Neuronal stem cell (in vitro differentiated cells): ENCODE measurements around the gene TMEM116.
"Not testable (repeated sequence)": the region's sequence is repeated elsewhere in the genome, so short reads cannot be mapped to it uniquely, and the experiment has no call there.

Experiments
- DNase-seq: peaks from one replicate; pipeline ENCODE4 v3.0.0-alpha.2; 2013; ENCODE audit warnings: low spot score
- H2AFZ ChIP-seq: one replicate; pipeline ENCODE4 v1.6.1; 2013; ENCODE audit warnings: mild to moderate bottlenecking, low read length, inconsistent platforms
- H2AK5ac ChIP-seq: 2 replicates; pipeline ENCODE4 v1.6.1; 2013; ENCODE audit warnings: low read depth, mild to moderate bottlenecking, inconsistent platforms, low read length, moderate library complexity, mixed read lengths
- H2BK120ac ChIP-seq: 2 replicates; pipeline ENCODE4 v1.6.1; 2013; ENCODE audit warnings: low read depth, mild to moderate bottlenecking, inconsistent platforms, low read length, moderate library complexity, mixed read lengths
- H2BK12ac ChIP-seq: one replicate; pipeline ENCODE4 v1.6.1; 2013; ENCODE audit warnings: low read length, inconsistent platforms
- H2BK15ac ChIP-seq: 2 replicates; pipeline ENCODE4 v1.6.1; 2013; ENCODE audit warnings: mild to moderate bottlenecking, low read length, inconsistent platforms, mixed read lengths
- H2BK5ac ChIP-seq: one replicate; pipeline ENCODE4 v1.6.1; 2013; ENCODE audit warnings: inconsistent platforms, mild to moderate bottlenecking, low read length, moderate library complexity
- H3K14ac ChIP-seq: one replicate; pipeline ENCODE4 v1.6.1; 2013; ENCODE audit warnings: low read length, inconsistent platforms
- H3K18ac ChIP-seq: 2 replicates; pipeline ENCODE4 v1.6.1; 2013; ENCODE audit warnings: low read length, inconsistent platforms
- H3K23ac ChIP-seq: 2 replicates; pipeline ENCODE4 v1.6.1; 2013; ENCODE audit warnings: low read depth, mild to moderate bottlenecking, mixed read lengths, low read length, inconsistent platforms; ENCODE audit not compliant: poor library complexity
- H3K27ac ChIP-seq: replicated peaks from 3 replicates; pipeline ENCODE4 v1.5.1; 2013; ENCODE audit warnings: low read length, inconsistent platforms
- H3K27me3 ChIP-seq, 3 experiments: 2 replicates each; pipeline ENCODE4 v1.6.1; 2013; ENCODE audit warnings: low read length in 3 of 3, mild to moderate bottlenecking in 2 of 3, inconsistent platforms in 1 of 3, low read depth in 1 of 3, mixed read lengths in 1 of 3, moderate library complexity in 1 of 3; ENCODE audit not compliant: control insufficient read depth in 3 of 3, insufficient read depth in 3 of 3
- H3K36me3 ChIP-seq, 2 donors: replicated peaks in 1 of 2; 2 replicates each; pipeline ENCODE4 v1.6.1; 2013; ENCODE audit warnings: low read length in 2 of 2; ENCODE audit not compliant: control insufficient read depth in 2 of 2, insufficient read depth in 2 of 2
- H3K4ac ChIP-seq: 2 replicates; pipeline ENCODE4 v1.6.1; 2013; ENCODE audit warnings: inconsistent platforms, mild to moderate bottlenecking, low read length, moderate library complexity
- H3K4me1 ChIP-seq, 2 donors: 1 replicate in 1 of 2; 2 replicates in 1 of 2; pipeline ENCODE4 v1.6.1; 2013; ENCODE audit warnings: low read length in 2 of 2, low read depth in 1 of 2; ENCODE audit not compliant: control insufficient read depth in 2 of 2, insufficient read depth in 1 of 2
- H3K4me2 ChIP-seq: one replicate; pipeline ENCODE4 v1.6.1; 2013; ENCODE audit warnings: mild to moderate bottlenecking, low read length, inconsistent platforms; ENCODE audit not compliant: insufficient read depth, poor library complexity, severe bottlenecking
- H3K4me3 ChIP-seq, 2 donors: 2 replicates each; pipeline ENCODE4 v1.5.1; 2013; ENCODE audit warnings: low read length in 2 of 2, mild to moderate bottlenecking in 2 of 2, inconsistent platforms in 1 of 2, moderate library complexity in 1 of 2
- H3K79me1 ChIP-seq: one replicate; pipeline ENCODE4 v1.6.1; 2013; ENCODE audit warnings: low read depth, mild to moderate bottlenecking, inconsistent platforms, low read length, moderate library complexity
- H3K9ac ChIP-seq: one replicate; pipeline ENCODE4 v1.6.1; 2013; ENCODE audit warnings: mild to moderate bottlenecking, low read depth, low read length, inconsistent platforms; ENCODE audit not compliant: poor library complexity
- H3K9me3 ChIP-seq, 2 donors: replicated peaks in 1 of 2; 2 replicates each; pipeline versions ENCODE3 to v1.6.1; 2013; ENCODE audit warnings: low read length in 2 of 2, mild to moderate bottlenecking in 2 of 2, inconsistent platforms in 1 of 2, low read depth in 1 of 2, mixed read lengths in 1 of 2, moderate library complexity in 1 of 2; ENCODE audit not compliant: control insufficient read depth in 2 of 2, insufficient read depth in 1 of 2
- H4K8ac ChIP-seq: one replicate; pipeline ENCODE4 v1.6.1; 2013; ENCODE audit warnings: low read depth, mild to moderate bottlenecking, inconsistent platforms, low read length, moderate library complexity
- H4K91ac ChIP-seq: one replicate; pipeline ENCODE4 v1.6.1; 2013; ENCODE audit warnings: low read length, low read depth, mild to moderate bottlenecking, inconsistent platforms; ENCODE audit not compliant: poor library complexity
- WGBS, 2 donors: extraction: QIAGEN DNeasy Blood & Tissue Kit; methylation state at CpG; one replicate each; pipeline ENCODE4 v1.1.7; 2013; ENCODE audit warnings: missing lambda C conversion rate in 2 of 2, mixed read lengths in 1 of 2; ENCODE audit not compliant: insufficient read length in 2 of 2, insufficient replicate concordance in 1 of 2; ENCODE audit errors: extremely low coverage in 2 of 2; 5-methylcytosine and 5-hydroxymethylcytosine counted together

The TMEM116 gene

DNA sequence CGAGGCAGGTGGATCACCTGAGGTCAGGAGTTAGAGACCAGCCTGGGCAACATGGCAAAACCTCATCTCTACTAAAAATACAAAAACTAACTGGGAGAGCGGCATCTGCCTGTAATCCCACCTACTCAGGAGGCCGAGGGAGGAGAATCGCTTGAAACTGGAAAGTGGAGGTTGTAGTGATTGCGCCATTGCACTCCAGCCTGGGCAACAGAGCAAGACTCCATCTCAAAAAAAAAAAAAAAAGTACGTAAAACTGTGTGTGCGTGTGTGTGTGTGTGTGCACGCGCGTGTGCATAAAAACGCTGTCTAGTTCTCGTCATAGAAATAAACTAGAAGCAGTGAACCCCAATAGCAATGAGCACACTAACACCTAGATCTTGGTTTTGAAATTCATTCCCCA, 23.6 kb upstream of the TMEM116 start:
- H3K27ac ChIP-seq, H3K4ac ChIP-seq, H3K27me3 ChIP-seq, H2AK5ac ChIP-seq, H2BK120ac ChIP-seq, H2AFZ ChIP-seq, H3K4me2 ChIP-seq, H2BK5ac ChIP-seq, H3K4me3 ChIP-seq, H4K8ac ChIP-seq, H3K79me1 ChIP-seq, H3K14ac ChIP-seq, H3K9ac ChIP-seq, H2BK15ac ChIP-seq, H2BK12ac ChIP-seq, H4K91ac ChIP-seq, H3K4me1 ChIP-seq, DNase-seq, H3K9me3 ChIP-seq, H3K18ac ChIP-seq, H3K23ac ChIP-seq: not testable (repeated sequence)
- peaks cover 11 to 95% of the 10 kb centered on the region in 2 donors for H3K36me3 ChIP-seq
- WGBS, 2 donors = no CpG with 5 or more reads among the region's 12 CpGs

DNA sequence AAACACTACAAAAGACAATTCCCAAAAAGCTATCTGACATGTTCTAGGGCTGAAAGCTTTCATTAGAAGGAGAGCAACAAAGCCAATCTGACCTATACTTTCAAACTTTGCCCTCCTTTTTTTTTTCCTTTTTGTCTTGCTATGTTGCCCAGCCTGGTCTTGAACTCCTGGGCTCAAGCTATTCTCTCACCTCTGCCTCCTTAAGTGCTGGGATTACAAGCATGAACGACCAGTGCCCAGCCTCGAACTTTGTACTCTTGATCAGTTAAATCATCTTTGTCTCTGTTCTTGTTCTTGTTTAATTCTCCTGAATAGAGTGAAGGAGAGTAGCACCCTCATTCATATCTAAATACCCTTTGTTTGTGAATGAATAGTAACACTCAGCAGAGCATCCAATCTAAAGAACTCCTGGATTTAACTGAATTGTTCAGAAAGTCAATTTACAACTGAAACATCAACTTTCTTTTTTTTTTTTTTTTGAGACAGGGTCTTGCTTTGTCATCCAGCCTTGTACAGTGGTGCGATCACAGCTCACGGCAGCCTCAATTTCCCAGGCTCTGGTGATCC, 22.3 kb upstream of the TMEM116 start:
- no CpG with 5 or more reads among the region's 4 CpGs for WGBS, 2 donors
- DNase-seq = no peak
- H3K79me1 ChIP-seq = no peaks in the 10 kb centered on the region

DNA sequence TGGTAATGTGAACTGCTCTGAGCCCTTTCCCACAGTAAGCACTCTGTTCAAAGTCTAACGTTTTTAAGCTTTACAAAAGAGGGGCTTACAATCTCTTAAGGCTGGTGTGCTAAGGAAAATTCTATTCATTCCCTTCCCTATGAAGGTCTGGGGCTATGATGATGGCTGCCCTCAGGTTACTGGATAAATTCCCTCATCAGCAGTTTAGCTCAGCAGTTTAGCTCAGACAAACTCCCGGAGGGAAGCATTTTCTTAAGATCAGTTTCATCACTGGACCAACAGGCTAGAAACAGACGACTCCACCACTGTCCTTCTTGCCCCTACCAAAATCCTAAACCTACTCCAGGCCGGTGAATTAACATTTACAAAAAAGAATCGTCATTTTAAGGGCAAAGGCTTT, 19.3 kb upstream of the TMEM116 start:
- H2AK5ac ChIP-seq = no peak overlapping the region
- no peak overlapping the region for H3K4ac ChIP-seq
- no peak overlapping the region for H3K14ac ChIP-seq
- no peak overlapping the region for H2AFZ ChIP-seq
- H3K4me2 ChIP-seq = no peak overlapping the region
- no peak overlapping the region for H3K9ac ChIP-seq
- H2BK120ac ChIP-seq = no peak overlapping the region
- H3K9me3 ChIP-seq = no peaks in the 10 kb centered on the region
- WGBS, 2 donors = no CpG with 5 or more reads among the region's 5 CpGs
- H3K79me1 ChIP-seq = no peaks in the 10 kb centered on the region
- H3K27me3 ChIP-seq = no peaks in the 10 kb centered on the region
- H3K36me3 ChIP-seq = peaks cover 17 to 97% of the 10 kb centered on the region in 2 donors
- H2BK15ac ChIP-seq = no peak overlapping the region
- no peak overlapping the region for H3K27ac ChIP-seq
- H3K4me3 ChIP-seq = no peak overlapping the region
- H4K91ac ChIP-seq = no peak overlapping the region
- no peak overlapping the region for H3K23ac ChIP-seq
- no peak overlapping the region for H3K18ac ChIP-seq
- DNase-seq = no peak
- H4K8ac ChIP-seq = no peak overlapping the region
- H2BK12ac ChIP-seq = no peak overlapping the region
- no peak overlapping the region for H2BK5ac ChIP-seq
- H3K4me1 ChIP-seq = no peaks in the 10 kb centered on the region

More for the DNA sequence above, 22.3 kb upstream of the TMEM116 start:
- no peaks in the 10 kb centered on the region for H3K9me3 ChIP-seq
- H2AFZ ChIP-seq = no peak overlapping the region
- H3K18ac ChIP-seq = no peak overlapping the region
- no peak overlapping the region for H2AK5ac ChIP-seq
- no peak overlapping the region for H4K8ac ChIP-seq
- no peak overlapping the region for H2BK15ac ChIP-seq
- no peak overlapping the region for H3K27ac ChIP-seq
- no peak overlapping the region for H3K4ac ChIP-seq
- H3K9ac ChIP-seq = no peak overlapping the region
- no peaks in the 10 kb centered on the region for H3K27me3 ChIP-seq
- no peak overlapping the region for H3K23ac ChIP-seq
- H2BK12ac ChIP-seq = no peak overlapping the region
- H3K4me2 ChIP-seq = no peak overlapping the region
- H2BK5ac ChIP-seq = no peak overlapping the region
- peaks cover 11 to 97% of the 10 kb centered on the region in 2 donors for H3K36me3 ChIP-seq
- H3K14ac ChIP-seq = no peak overlapping the region
- H3K4me1 ChIP-seq = no peaks in the 10 kb centered on the region
- no peak overlapping the region for H4K91ac ChIP-seq
- no peak overlapping the region for H3K4me3 ChIP-seq
- H2BK120ac ChIP-seq = no peak overlapping the region

DNA sequence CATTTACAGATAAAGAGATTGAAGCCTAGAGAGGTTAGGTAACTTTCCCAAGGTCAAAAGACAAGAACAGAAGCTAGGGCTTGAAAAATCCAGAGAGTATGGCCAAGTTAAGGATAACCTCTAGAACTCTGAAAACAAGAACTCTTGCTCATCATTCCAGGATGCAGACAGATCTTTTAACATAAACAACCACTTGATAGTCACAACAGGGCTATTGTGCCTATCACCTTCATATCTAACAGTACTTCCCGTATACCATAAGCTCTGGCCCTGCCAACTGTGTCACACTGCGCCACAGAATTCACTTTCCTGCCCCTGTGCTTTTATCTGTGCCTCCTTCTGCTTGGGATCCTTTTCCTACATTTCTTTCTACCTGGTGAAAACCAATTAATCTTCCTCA, 18.5 kb upstream of the TMEM116 start:
- Histone ChIP-seq H3K27ac (no peak overlapping the region), H3K18ac (no peak overlapping the region), H3K36me3 (peaks cover 14 to 96% of the 10 kb centered on the region in 2 donors), H3K27me3 (no peaks in the 10 kb centered on the region), H2BK15ac (no peak overlapping the region), H3K4me1 (no peaks in the 10 kb centered on the region), H2BK5ac (no peak overlapping the region), H2AFZ (no peak overlapping the region), H3K4me3 (no peak overlapping the region), H3K14ac (no peak overlapping the region), H2BK12ac (no peak overlapping the region), H4K8ac (no peak overlapping the region), H3K4me2 (no peak overlapping the region), H3K4ac (no peak overlapping the region), H3K9me3 (no peaks in the 10 kb centered on the region), H4K91ac (no peak overlapping the region), H3K9ac (no peak overlapping the region), H3K79me1 (no peaks in the 10 kb centered on the region), H2AK5ac (no peak overlapping the region), H2BK120ac (no peak overlapping the region), H3K23ac (no peak overlapping the region)
- no CpG with 5 or more reads among the region's 2 CpGs for WGBS, 2 donors
- DNase-seq = no peak
